GM12878 (cell line): ENCODE measurements around the gene ACTL8. TPM values are rescaled to one million over a fixed set of nuclear protein-coding genes. Genes with fewer than 3 reads are reported as not detected.

Experiments used
- BCL11A ChIP-seq: IDR thresholded peaks from 2 replicates; pipeline ENCODE4 v1.6.1; 2011; ENCODE audit warnings: low read depth, low read length
- CREM ChIP-seq: IDR thresholded peaks from 2 replicates; pipeline ENCODE4 v1.6.1; 2014; ENCODE audit warnings: antibody characterized with exemption, low read depth
- EGR1 ChIP-seq, 2 experiments: IDR thresholded peaks; 1 replicate in 1 of 2; 2 replicates in 1 of 2; pipeline ENCODE4 v1.6.1; 2011 to 2012; ENCODE audit warnings: low read depth in 2 of 2, low read length in 2 of 2, borderline replicate concordance in 1 of 2, mild to moderate bottlenecking in 1 of 2, moderate library complexity in 1 of 2
- FOXK2 ChIP-seq: fragments of 450-650 bp; IDR thresholded peaks from 2 replicates; pipeline ENCODE4 v1.6.1; 2017; ENCODE audit warnings: mild to moderate bottlenecking, moderate library complexity
- MYC ChIP-seq: IDR thresholded peaks from 2 replicates; pipeline ENCODE4 v1.6.1; 2011; ENCODE audit warnings: mild to moderate bottlenecking, low read length, moderate library complexity, inconsistent platforms; ENCODE audit not compliant: insufficient read depth, insufficient replicate concordance, insufficient read length, severe bottlenecking
- POLR2AphosphoS5 ChIP-seq: IDR thresholded peaks from 2 replicates; pipeline ENCODE4 v1.6.1; 2011; ENCODE audit warnings: mild to moderate bottlenecking, low read length, inconsistent platforms
- RAD51 ChIP-seq: fragments of 450-650 bp; IDR thresholded peaks from 2 replicates; pipeline ENCODE4 v1.6.1; 2016; ENCODE audit warnings: moderate library complexity, mild to moderate bottlenecking, inconsistent platforms
- SIX5 ChIP-seq: IDR thresholded peaks from 2 replicates; pipeline ENCODE4 v1.6.1; 2011; ENCODE audit warnings: mild to moderate bottlenecking, low read depth, low read length, moderate library complexity; ENCODE audit not compliant: severe bottlenecking
- SREBF1 ChIP-seq: IDR thresholded peaks from 2 replicates; pipeline ENCODE4 v1.6.1; 2012; ENCODE audit warnings: mild to moderate bottlenecking, low read length
- ZNF207 ChIP-seq: fragments of 450-650 bp; IDR thresholded peaks from 2 replicates; pipeline ENCODE4 v1.6.1; 2014; ENCODE audit warnings: antibody characterized with exemption, mild to moderate bottlenecking, borderline replicate concordance
- polyA plus RNA-seq, 11 experiments: library from polyadenylated mRNA; depleted of rRNA in 4 of 11; unstranded in 6 of 11; stranded (reverse) in 5 of 11; fragments of >200 nt; fragmentation: Nextera tagmentation in 4 of 11; fragmentation: Illumina TruSeq in 1 of 11; extraction: Ambion mirVana in 4 of 11; extraction: Trizol in 1 of 11; gene quantifications; 1 replicate in 1 of 11; 2 replicates in 10 of 11; pipeline versions ENCODE4 v1.2.1 to v1.2.3, GENCODE V29; 2011 to 2016; ENCODE audit warnings: inconsistent platforms in 2 of 11, missing spikeins in 2 of 11, low read depth in 1 of 11
- total RNA-seq, 4 experiments: library from RNA; depleted of rRNA in 3 of 4; stranded (reverse); fragments of >200 nt in 3 of 4; fragmentation: Illumina TruSeq in 1 of 4; extraction: Trizol in 1 of 4; gene quantifications; 2 replicates each; pipeline versions ENCODE4 v1.2.1 to v1.2.3, GENCODE V29; 2013 to 2021
- TF ChIP-seq, protein P1 (sequence below): fragments of 450-650 bp; IDR thresholded peaks from 2 replicates; pipeline ENCODE4 v1.6.1; 2017; ENCODE audit warnings: mild to moderate bottlenecking, moderate library complexity
- TF ChIP-seq, protein P2 (sequence below): fragments of 450-650 bp; conservative IDR thresholded peaks from 2 replicates; pipeline ENCODE4 v1.6.1; 2017; ENCODE audit warnings: mild to moderate bottlenecking, moderate library complexity
- TF ChIP-seq, protein P3 (sequence below): fragments of 450-650 bp; formaldehyde crosslinking; IDR thresholded peaks from 2 replicates; pipeline ENCODE4 v1.4.0; 2020; ENCODE audit warnings: mild to moderate bottlenecking, moderate library complexity
- TF ChIP-seq, protein P4 (sequence below): IDR thresholded peaks from 2 replicates; pipeline ENCODE4 v1.6.1; 2011; ENCODE audit warnings: borderline replicate concordance, low read depth, mild to moderate bottlenecking, moderate library complexity, low read length; ENCODE audit not compliant: insufficient read depth, poor library complexity, severe bottlenecking
- TF ChIP-seq, protein P5 (sequence below): IDR thresholded peaks from 2 replicates; pipeline ENCODE4 v1.6.1; 2012; ENCODE audit warnings: low read length, inconsistent platforms

The ACTL8 gene
- total and polyA plus RNA-seq, 10 of the 15 experiments (the other 5 are each of a cell fraction or from before 2014, with no cell fraction given): 0.05 to 0.27 TPM; not detected in 8

DNA sequence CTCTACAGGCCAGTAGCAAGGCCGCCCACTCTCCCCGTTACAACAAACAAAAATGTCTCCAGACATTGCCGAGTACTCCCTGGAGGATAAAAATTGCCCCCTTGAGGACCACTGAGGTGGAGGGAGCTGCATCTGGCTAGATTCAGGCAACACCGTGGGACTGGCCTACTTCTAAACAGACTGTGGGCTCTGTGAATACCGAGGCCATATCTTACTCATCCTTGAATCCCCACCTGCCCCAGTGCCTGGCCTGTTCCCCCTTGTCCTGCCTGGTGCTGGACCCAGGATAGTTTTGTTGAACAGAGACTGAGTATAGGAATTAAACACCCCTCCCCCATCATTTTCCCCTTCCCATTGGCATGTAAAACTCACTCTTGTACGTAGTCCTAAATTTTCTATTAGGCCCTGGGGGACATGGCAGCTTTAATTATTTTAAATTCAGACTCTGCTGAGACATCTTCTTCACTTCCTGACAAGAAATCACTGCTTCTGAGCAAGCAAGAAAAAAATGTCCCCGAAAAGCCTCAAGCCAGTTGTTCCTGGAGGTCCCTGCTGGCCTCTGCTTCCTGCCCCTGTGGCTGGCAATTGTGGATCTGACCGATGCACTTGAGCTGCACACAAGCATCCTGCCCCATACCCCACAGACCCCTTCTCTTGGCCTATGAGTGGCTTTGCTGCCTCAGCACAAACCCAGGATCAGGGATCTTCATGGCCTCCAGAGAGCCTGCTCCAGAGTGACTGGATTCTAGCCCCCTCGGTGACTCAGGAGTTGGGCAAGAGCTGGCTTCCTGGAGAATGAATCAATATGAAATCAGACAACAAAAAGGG lies 111.0 kb downstream of the ACTL8 start (continued):
- TF ChIP-seq, protein P1, sequence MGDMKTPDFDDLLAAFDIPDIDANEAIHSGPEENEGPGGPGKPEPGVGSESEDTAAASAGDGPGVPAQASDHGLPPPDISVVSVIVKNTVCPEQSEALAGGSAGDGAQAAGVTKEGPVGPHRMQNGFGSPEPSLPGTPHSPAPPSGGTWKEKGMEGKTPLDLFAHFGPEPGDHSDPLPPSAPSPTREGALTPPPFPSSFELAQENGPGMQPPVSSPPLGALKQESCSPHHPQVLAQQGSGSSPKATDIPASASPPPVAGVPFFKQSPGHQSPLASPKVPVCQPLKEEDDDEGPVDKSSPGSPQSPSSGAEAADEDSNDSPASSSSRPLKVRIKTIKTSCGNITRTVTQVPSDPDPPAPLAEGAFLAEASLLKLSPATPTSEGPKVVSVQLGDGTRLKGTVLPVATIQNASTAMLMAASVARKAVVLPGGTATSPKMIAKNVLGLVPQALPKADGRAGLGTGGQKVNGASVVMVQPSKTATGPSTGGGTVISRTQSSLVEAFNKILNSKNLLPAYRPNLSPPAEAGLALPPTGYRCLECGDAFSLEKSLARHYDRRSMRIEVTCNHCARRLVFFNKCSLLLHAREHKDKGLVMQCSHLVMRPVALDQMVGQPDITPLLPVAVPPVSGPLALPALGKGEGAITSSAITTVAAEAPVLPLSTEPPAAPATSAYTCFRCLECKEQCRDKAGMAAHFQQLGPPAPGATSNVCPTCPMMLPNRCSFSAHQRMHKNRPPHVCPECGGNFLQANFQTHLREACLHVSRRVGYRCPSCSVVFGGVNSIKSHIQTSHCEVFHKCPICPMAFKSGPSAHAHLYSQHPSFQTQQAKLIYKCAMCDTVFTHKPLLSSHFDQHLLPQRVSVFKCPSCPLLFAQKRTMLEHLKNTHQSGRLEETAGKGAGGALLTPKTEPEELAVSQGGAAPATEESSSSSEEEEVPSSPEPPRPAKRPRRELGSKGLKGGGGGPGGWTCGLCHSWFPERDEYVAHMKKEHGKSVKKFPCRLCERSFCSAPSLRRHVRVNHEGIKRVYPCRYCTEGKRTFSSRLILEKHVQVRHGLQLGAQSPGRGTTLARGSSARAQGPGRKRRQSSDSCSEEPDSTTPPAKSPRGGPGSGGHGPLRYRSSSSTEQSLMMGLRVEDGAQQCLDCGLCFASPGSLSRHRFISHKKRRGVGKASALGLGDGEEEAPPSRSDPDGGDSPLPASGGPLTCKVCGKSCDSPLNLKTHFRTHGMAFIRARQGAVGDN: no peak
- TF ChIP-seq RAD51 (no peak), SREBF1 (no peak), SIX5 (no peak), MYC (no peak), ZNF207 (no peak), FOXK2 (no peak), EGR1 (IDR thresholded peaks at IDR 0.05; ENCODE audit: borderline replicate concordance in 1 of 2, low read depth in 2 of 2, low read length in 2 of 2) (no peak), CREM (no peak), POLR2AphosphoS5 (no peak), BCL11A (no peak)
- TF ChIP-seq, protein P2, sequence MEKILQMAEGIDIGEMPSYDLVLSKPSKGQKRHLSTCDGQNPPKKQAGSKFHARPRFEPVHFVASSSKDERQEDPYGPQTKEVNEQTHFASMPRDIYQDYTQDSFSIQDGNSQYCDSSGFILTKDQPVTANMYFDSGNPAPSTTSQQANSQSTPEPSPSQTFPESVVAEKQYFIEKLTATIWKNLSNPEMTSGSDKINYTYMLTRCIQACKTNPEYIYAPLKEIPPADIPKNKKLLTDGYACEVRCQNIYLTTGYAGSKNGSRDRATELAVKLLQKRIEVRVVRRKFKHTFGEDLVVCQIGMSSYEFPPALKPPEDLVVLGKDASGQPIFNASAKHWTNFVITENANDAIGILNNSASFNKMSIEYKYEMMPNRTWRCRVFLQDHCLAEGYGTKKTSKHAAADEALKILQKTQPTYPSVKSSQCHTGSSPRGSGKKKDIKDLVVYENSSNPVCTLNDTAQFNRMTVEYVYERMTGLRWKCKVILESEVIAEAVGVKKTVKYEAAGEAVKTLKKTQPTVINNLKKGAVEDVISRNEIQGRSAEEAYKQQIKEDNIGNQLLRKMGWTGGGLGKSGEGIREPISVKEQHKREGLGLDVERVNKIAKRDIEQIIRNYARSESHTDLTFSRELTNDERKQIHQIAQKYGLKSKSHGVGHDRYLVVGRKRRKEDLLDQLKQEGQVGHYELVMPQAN: no peak
- TF ChIP-seq, protein P3, sequence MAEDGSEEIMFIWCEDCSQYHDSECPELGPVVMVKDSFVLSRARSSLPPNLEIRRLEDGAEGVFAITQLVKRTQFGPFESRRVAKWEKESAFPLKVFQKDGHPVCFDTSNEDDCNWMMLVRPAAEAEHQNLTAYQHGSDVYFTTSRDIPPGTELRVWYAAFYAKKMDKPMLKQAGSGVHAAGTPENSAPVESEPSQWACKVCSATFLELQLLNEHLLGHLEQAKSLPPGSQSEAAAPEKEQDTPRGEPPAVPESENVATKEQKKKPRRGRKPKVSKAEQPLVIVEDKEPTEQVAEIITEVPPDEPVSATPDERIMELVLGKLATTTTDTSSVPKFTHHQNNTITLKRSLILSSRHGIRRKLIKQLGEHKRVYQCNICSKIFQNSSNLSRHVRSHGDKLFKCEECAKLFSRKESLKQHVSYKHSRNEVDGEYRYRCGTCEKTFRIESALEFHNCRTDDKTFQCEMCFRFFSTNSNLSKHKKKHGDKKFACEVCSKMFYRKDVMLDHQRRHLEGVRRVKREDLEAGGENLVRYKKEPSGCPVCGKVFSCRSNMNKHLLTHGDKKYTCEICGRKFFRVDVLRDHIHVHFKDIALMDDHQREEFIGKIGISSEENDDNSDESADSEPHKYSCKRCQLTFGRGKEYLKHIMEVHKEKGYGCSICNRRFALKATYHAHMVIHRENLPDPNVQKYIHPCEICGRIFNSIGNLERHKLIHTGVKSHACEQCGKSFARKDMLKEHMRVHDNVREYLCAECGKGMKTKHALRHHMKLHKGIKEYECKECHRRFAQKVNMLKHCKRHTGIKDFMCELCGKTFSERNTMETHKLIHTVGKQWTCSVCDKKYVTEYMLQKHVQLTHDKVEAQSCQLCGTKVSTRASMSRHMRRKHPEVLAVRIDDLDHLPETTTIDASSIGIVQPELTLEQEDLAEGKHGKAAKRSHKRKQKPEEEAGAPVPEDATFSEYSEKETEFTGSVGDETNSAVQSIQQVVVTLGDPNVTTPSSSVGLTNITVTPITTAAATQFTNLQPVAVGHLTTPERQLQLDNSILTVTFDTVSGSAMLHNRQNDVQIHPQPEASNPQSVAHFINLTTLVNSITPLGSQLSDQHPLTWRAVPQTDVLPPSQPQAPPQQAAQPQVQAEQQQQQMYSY (CRISPR knock-in tag): no peak
- TF ChIP-seq, protein P4, sequence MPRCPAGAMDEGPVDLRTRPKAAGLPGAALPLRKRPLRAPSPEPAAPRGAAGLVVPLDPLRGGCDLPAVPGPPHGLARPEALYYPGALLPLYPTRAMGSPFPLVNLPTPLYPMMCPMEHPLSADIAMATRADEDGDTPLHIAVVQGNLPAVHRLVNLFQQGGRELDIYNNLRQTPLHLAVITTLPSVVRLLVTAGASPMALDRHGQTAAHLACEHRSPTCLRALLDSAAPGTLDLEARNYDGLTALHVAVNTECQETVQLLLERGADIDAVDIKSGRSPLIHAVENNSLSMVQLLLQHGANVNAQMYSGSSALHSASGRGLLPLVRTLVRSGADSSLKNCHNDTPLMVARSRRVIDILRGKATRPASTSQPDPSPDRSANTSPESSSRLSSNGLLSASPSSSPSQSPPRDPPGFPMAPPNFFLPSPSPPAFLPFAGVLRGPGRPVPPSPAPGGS: no peak
- TF ChIP-seq, protein P5, sequence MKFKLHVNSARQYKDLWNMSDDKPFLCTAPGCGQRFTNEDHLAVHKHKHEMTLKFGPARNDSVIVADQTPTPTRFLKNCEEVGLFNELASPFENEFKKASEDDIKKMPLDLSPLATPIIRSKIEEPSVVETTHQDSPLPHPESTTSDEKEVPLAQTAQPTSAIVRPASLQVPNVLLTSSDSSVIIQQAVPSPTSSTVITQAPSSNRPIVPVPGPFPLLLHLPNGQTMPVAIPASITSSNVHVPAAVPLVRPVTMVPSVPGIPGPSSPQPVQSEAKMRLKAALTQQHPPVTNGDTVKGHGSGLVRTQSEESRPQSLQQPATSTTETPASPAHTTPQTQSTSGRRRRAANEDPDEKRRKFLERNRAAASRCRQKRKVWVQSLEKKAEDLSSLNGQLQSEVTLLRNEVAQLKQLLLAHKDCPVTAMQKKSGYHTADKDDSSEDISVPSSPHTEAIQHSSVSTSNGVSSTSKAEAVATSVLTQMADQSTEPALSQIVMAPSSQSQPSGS: no peak
